ENCODE results near the gene FANCG.

The FANCG gene

DNA sequence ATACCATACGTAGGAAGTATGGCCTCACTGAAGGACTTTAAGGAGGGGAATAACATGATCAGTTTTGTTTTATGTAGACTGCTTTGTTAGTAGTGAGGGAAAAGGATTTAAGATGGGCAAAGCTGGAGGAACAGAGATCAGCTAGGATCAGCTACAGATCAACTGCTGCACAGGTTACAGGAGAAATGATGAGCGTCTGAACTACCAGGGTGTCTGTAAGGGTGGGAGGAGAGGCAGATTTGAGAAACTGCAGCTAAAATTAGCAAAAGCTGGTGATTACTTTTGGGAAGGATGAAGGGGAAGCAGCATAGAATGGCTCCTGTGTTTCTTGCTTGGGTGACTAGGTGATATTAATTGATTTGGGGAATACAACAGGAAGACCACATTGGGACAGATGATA lies 46.6 kb downstream of the FANCG start:
- TF ChIP-seq, protein P1, sequence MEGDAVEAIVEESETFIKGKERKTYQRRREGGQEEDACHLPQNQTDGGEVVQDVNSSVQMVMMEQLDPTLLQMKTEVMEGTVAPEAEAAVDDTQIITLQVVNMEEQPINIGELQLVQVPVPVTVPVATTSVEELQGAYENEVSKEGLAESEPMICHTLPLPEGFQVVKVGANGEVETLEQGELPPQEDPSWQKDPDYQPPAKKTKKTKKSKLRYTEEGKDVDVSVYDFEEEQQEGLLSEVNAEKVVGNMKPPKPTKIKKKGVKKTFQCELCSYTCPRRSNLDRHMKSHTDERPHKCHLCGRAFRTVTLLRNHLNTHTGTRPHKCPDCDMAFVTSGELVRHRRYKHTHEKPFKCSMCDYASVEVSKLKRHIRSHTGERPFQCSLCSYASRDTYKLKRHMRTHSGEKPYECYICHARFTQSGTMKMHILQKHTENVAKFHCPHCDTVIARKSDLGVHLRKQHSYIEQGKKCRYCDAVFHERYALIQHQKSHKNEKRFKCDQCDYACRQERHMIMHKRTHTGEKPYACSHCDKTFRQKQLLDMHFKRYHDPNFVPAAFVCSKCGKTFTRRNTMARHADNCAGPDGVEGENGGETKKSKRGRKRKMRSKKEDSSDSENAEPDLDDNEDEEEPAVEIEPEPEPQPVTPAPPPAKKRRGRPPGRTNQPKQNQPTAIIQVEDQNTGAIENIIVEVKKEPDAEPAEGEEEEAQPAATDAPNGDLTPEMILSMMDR (conservative IDR thresholded peaks at IDR 0.05; ENCODE audit: low read depth, low read length) = no peak
- DNase-seq (ENCODE audit: low read depth) = no peak

DNA sequence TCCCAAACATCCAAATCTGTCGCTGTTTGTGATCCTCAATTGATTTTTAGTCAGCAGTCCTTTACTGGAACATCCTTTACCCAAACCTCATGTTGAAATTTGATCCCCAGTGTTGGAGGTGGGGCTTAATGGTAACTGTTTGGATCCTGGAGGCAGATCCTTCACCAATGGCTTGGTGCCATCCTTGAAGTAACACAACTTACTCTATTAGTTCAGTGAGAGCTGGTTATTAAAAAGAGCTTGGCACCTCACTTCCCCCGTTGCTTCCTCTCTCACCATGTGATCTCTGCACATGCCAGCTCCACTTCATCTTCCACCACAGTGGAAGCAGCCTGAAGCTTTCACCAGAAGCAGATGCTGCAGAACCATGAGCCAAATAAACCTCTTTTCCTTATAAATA lies 49.9 kb downstream of the FANCG start:
- TF ChIP-seq, protein P1 (conservative IDR thresholded peaks at IDR 0.05; ENCODE audit: low read depth, low read length) = no peak
- DNase-seq (ENCODE audit: low read depth) = peak; percentile 39
- no peak overlapping the region for H3K4me3 ChIP-seq (ENCODE audit: low read depth, low read length)

More for the DNA sequence above, 46.6 kb downstream of the FANCG start:
- no peak overlapping the region for H3K4me3 ChIP-seq (ENCODE audit: low read depth, low read length)

DNA sequence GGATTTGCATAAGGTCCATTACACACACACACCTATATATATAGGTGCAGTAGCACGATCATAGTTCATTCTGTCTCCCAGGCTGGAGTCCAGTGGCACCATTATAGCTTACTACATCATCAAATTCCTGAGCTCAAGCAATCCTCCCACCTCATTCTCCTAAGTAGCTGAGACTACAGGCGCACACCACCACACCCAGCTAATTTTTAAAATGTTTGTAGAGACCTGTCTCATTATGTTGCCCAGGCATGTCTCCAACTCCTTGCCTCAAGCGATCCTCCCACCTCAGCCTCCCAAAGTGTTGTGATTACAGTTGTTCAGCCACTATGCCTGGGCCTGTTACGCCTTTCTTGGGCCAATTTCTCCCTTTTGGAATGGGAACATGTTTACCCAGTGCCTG lies 50.5 kb downstream of the FANCG start:
- no peak for DNase-seq (ENCODE audit: low read depth)

DNA sequence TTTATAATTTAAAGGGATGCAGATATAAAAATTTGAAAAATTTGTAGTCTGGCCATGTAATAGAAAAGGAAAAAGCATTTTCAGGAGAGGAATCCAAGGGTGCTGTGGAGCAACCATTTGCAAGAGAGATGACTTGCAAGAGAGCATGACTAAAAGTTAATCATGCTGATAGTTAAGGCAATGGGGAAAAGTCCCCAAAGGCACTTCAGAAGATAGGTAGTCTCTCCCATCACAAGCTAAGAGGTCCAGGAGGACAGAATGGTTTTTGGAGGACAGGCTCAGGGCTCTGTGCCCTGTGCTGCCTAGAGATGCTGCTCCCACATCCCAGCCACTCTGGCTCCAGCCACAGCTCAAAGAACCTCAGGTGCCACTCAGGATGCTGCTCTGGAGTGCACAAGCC lies 51.4 kb downstream of the FANCG start:
- TF ChIP-seq, protein P1 (conservative IDR thresholded peaks at IDR 0.05; ENCODE audit: low read depth, low read length) = no peak
- H3K4me3 ChIP-seq (ENCODE audit: low read depth, low read length) = no peak overlapping the region
- no peak for DNase-seq (ENCODE audit: low read depth)

More for the DNA sequence above, 50.5 kb downstream of the FANCG start:
- H3K4me3 ChIP-seq (ENCODE audit: low read depth, low read length) = no peak overlapping the region
- TF ChIP-seq, protein P1 (conservative IDR thresholded peaks at IDR 0.05; ENCODE audit: low read depth, low read length) = no peak

DNA sequence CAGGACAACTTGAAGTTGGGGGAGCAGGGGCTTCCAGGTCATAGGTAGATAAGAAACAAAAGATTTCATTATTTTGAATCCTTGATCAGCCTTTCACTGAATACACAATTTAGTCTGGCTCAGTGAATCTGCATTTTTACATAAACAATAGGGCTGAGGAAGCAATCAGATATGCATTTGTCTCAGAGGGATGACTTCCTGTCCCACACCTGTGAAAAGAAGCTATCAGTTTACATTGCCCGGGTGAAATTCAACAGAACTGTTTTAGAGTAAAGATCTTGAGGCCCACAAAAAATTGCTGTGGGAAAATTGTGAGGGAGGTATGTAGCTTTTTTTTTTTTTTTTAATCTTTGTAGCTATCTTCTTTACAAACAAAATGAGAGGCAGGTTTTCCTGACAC lies 51.9 kb downstream of the FANCG start:
- no peak overlapping the region for H3K4me3 ChIP-seq (ENCODE audit: low read depth, low read length)
- DNase-seq (ENCODE audit: low read depth) = no peak
- TF ChIP-seq, protein P1 (conservative IDR thresholded peaks at IDR 0.05; ENCODE audit: low read depth, low read length) = no peak

DNA sequence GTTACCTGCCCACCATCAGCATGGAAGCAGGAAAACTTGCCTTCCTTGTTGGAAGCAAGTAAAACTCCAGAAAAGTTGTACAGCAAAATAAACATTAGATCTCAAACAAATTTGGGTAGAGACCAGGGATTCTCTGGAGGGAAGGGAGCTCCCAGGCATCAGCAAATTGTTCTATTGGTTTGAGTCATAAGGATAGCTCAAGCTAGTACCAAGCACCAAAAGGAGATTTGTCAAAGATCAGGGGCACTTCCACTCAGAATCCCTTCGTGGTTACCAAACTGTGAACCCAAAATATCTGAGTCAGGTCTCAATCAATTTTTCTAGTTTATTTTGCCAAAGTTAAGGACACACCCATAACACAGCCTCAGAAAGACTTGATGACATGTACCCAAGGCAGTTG lies 52.4 kb downstream of the FANCG start:
- TF ChIP-seq, protein P1 (conservative IDR thresholded peaks at IDR 0.05; ENCODE audit: low read depth, low read length) = no peak
- H3K4me3 ChIP-seq (ENCODE audit: low read depth, low read length) = no peak overlapping the region
- no peak for DNase-seq (ENCODE audit: low read depth)

DNA sequence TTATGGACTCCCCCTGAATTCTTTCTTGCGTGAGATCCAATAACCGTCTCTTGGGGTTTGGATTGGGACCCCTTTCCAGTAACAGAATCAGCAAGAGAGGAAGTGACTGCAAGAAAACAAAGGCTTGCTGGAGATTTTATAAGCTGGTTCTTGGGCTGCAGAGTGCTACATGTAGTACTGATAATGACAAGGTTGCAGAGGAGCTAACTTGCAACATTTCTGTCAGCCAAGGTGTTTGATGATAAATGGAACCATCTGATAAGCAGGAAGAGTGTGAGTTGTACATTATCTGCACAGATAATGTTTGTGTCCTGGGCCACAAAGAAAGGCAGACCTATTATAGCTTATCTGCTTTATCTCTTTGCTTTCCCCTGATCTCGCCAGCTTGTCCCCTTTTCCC lies 53.1 kb downstream of the FANCG start:
- no peak overlapping the region for H3K4me3 ChIP-seq (ENCODE audit: low read depth, low read length)
- TF ChIP-seq, protein P1 (conservative IDR thresholded peaks at IDR 0.05; ENCODE audit: low read depth, low read length) = no peak
- DNase-seq (ENCODE audit: low read depth) = no peak
